ENCODE data around the gene GRIK5.

GRCh38 chr19:42062381-42062780 lies 7.6 kb downstream of the GRIK5 start:
- TF ChIP-seq, protein P1, sequence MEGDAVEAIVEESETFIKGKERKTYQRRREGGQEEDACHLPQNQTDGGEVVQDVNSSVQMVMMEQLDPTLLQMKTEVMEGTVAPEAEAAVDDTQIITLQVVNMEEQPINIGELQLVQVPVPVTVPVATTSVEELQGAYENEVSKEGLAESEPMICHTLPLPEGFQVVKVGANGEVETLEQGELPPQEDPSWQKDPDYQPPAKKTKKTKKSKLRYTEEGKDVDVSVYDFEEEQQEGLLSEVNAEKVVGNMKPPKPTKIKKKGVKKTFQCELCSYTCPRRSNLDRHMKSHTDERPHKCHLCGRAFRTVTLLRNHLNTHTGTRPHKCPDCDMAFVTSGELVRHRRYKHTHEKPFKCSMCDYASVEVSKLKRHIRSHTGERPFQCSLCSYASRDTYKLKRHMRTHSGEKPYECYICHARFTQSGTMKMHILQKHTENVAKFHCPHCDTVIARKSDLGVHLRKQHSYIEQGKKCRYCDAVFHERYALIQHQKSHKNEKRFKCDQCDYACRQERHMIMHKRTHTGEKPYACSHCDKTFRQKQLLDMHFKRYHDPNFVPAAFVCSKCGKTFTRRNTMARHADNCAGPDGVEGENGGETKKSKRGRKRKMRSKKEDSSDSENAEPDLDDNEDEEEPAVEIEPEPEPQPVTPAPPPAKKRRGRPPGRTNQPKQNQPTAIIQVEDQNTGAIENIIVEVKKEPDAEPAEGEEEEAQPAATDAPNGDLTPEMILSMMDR (IDR thresholded peaks at IDR 0.05): no peak
- TF ChIP-seq POLR2A (IDR thresholded peaks at IDR 0.05): no peak
